H1 (cell line): ENCODE data around the gene ZMYM3. TPM values are rescaled to one million over a fixed set of nuclear protein-coding genes. Genes with fewer than 3 reads are reported as not detected.

Source experiments
- CTCF ChIA-PET: fragments of 300-600 bp; sonication (Branson Sonifier 250); formaldehyde crosslinking; loops from one replicate; lab custom pipeline; 2021; ENCODE audit not compliant: partially characterized antibody; lab: Charles Lee
- POLR2A ChIA-PET: fragments of 300-600 bp; sonication (Branson Sonifier 250); formaldehyde crosslinking; loops from one replicate; lab custom pipeline; 2021; ENCODE audit warnings: inconsistent platforms; ENCODE audit not compliant: partially characterized antibody; lab: Charles Lee
- DNase-seq, 2 experiments: peaks; one replicate each; pipeline versions ENCODE4 v3.0.0 to v3.0.0-alpha.2; 2010 to 2022; ENCODE audit warnings: low spot score in 2 of 2, low read depth in 1 of 2, mixed read lengths in 1 of 2
- FAIRE-seq: peaks from 2 replicates; lab custom pipeline; 2011; peaks lifted over from hg19 to GRCh38; lab: Jason Lieb, UNC
- H2AFZ ChIP-seq: 2 replicates; pipeline ENCODE4 v1.8.1; 2012; ENCODE audit warnings: low read length, inconsistent platforms
- H2AK5ac ChIP-seq: 2 replicates; pipeline ENCODE4 v1.6.1; 2013; ENCODE audit warnings: low read depth, low read length
- H2BK120ac ChIP-seq: replicated peaks from 2 replicates; pipeline ENCODE3; 2013; ENCODE audit warnings: low read depth, low read length, inconsistent platforms
- H2BK12ac ChIP-seq: 2 replicates; pipeline ENCODE4 v1.6.1; 2013; ENCODE audit warnings: low read depth, low read length
- H2BK15ac ChIP-seq: 2 replicates; pipeline ENCODE4 v1.6.1; 2013; ENCODE audit warnings: low read length
- H2BK20ac ChIP-seq: 2 replicates; pipeline ENCODE4 v1.6.1; 2013; ENCODE audit warnings: low read length
- H2BK5ac ChIP-seq: 2 replicates; pipeline ENCODE4 v1.6.1; 2013; ENCODE audit warnings: low read depth, low read length
- H3K14ac ChIP-seq: 2 replicates; pipeline ENCODE4 v1.6.1; 2013; ENCODE audit warnings: inconsistent platforms; ENCODE audit not compliant: insufficient read length
- H3K18ac ChIP-seq: 2 replicates; pipeline ENCODE4 v1.6.1; 2013; ENCODE audit warnings: low read length; ENCODE audit errors: extremely low read depth
- H3K23ac ChIP-seq: 2 replicates; pipeline ENCODE4 v1.6.1; 2013; ENCODE audit warnings: inconsistent platforms; ENCODE audit not compliant: insufficient read length
- H3K23me2 ChIP-seq: 2 replicates; pipeline ENCODE4 v1.6.1; 2013; ENCODE audit warnings: low read depth, low read length
- H3K27ac ChIP-seq: 2 replicates; pipeline ENCODE4 v1.6.1; 2011; ENCODE audit warnings: low read depth, low read length, inconsistent platforms
- H3K27me3 ChIP-seq, 4 experiments: replicated peaks in 1 of 4; 1 replicate in 1 of 4; 2 replicates in 3 of 4; pipeline versions ENCODE4 v1.6.1 to v1.8.1; 2011 to 2013; ENCODE audit warnings: low read length in 3 of 4, mild to moderate bottlenecking in 3 of 4, inconsistent platforms in 2 of 4, mixed read lengths in 2 of 4, moderate library complexity in 1 of 4; ENCODE audit not compliant: control insufficient read depth in 3 of 4, insufficient read depth in 3 of 4; ENCODE audit errors: extremely low read depth in 1 of 4
- H3K36me3 ChIP-seq, 4 experiments: 2 replicates each; pipeline versions ENCODE4 v1.6.1 to v1.8.1; 2011 to 2013; ENCODE audit warnings: mild to moderate bottlenecking in 4 of 4, low read length in 3 of 4, moderate library complexity in 2 of 4, control low read depth in 1 of 4, inconsistent platforms in 1 of 4; ENCODE audit not compliant: insufficient read depth in 4 of 4, control insufficient read depth in 2 of 4
- H3K4ac ChIP-seq: replicated peaks from 2 replicates; pipeline ENCODE3; 2013; ENCODE audit warnings: low read length, low read depth, mixed read lengths, inconsistent platforms; ENCODE audit not compliant: insufficient read length
- H3K4me1 ChIP-seq, 4 experiments: replicated peaks in 1 of 4; 1 replicate in 1 of 4; 2 replicates in 3 of 4; pipeline versions ENCODE4 v1.6.1 to v1.8.1; 2011 to 2013; ENCODE audit warnings: low read length in 3 of 4, inconsistent platforms in 2 of 4, mixed read lengths in 1 of 4; ENCODE audit not compliant: insufficient read depth in 4 of 4, control insufficient read depth in 3 of 4
- H3K4me2 ChIP-seq, 2 experiments: 2 replicates each; pipeline versions ENCODE4 v1.6.1 to v1.8.1; 2011 to 2013; ENCODE audit warnings: low read depth in 2 of 2, low read length in 2 of 2, control low read depth in 1 of 2, inconsistent platforms in 1 of 2, mild to moderate bottlenecking in 1 of 2; ENCODE audit not compliant: insufficient read depth in 1 of 2
- H3K4me3 ChIP-seq, 4 experiments: fragments of 200-600, 300-600 bp in 1 of 4; sonication (generic), shearing (Covaris generic), sonication (Bioruptor Twin) in 1 of 4; 2 replicates each; pipeline versions ENCODE4 v1.5.1 to v1.8.1; 2011 to 2016; ENCODE audit warnings: low read length in 4 of 4, low read depth in 3 of 4, control low read depth in 2 of 4, inconsistent platforms in 2 of 4, mild to moderate bottlenecking in 2 of 4, mixed read lengths in 1 of 4, moderate library complexity in 1 of 4; ENCODE audit not compliant: insufficient read depth in 2 of 4; ENCODE audit errors: extremely low read depth in 1 of 4
- H3K56ac ChIP-seq: replicated peaks from 2 replicates; pipeline ENCODE3; 2013; ENCODE audit warnings: low read depth, mild to moderate bottlenecking, mixed read lengths, low read length, inconsistent platforms; ENCODE audit not compliant: insufficient read length
- H3K79me1 ChIP-seq: 2 replicates; pipeline ENCODE4 v1.6.1; 2013; ENCODE audit warnings: low read depth, low read length, control low read depth
- H3K79me2 ChIP-seq, 2 experiments: 2 replicates each; pipeline versions ENCODE4 v1.6.1 to v1.8.1; 2012 to 2013; ENCODE audit warnings: low read length in 2 of 2, mild to moderate bottlenecking in 2 of 2, inconsistent platforms in 1 of 2; ENCODE audit not compliant: insufficient read depth in 2 of 2, control insufficient read depth in 1 of 2
- H3K9ac ChIP-seq, 4 experiments: replicated peaks in 1 of 4; 1 replicate in 1 of 4; 2 replicates in 3 of 4; pipeline versions ENCODE4 v1.6.1 to v1.8.1; 2011 to 2013; ENCODE audit warnings: low read depth in 3 of 4, low read length in 3 of 4, control low read depth in 2 of 4, mild to moderate bottlenecking in 2 of 4, moderate library complexity in 2 of 4, inconsistent platforms in 1 of 4; ENCODE audit errors: extremely low read depth in 1 of 4
- H3K9me3 ChIP-seq, 2 experiments: 2 replicates each; pipeline versions ENCODE4 v1.6.1 to v1.8.1; 2012 to 2013; ENCODE audit warnings: mild to moderate bottlenecking in 2 of 2, moderate library complexity in 2 of 2, control low read depth in 1 of 2, inconsistent platforms in 1 of 2, low read depth in 1 of 2, low read length in 1 of 2, mixed read lengths in 1 of 2; ENCODE audit not compliant: insufficient read depth in 2 of 2
- H4K20me1 ChIP-seq, 2 experiments: replicated peaks in 1 of 2; 2 replicates each; pipeline versions ENCODE3 to v1.8.1; 2011 to 2013; ENCODE audit warnings: inconsistent platforms in 2 of 2, low read length in 2 of 2, mild to moderate bottlenecking in 1 of 2; ENCODE audit not compliant: insufficient read depth in 2 of 2, control insufficient read depth in 1 of 2
- H4K5ac ChIP-seq: 2 replicates; pipeline ENCODE4 v1.6.1; 2013; ENCODE audit warnings: low read length, low read depth, mixed read lengths, inconsistent platforms; ENCODE audit not compliant: insufficient read length
- H4K8ac ChIP-seq: 2 replicates; pipeline ENCODE4 v1.8.0; 2013; ENCODE audit warnings: mild to moderate bottlenecking, moderate library complexity, low read length, inconsistent platforms; ENCODE audit not compliant: insufficient read depth; ENCODE audit errors: extremely low read depth
- H4K91ac ChIP-seq: replicated peaks from 2 replicates; pipeline ENCODE3; 2013; ENCODE audit warnings: low read length, mixed read lengths, inconsistent platforms; ENCODE audit not compliant: insufficient read length
- ATF2 ChIP-seq: IDR thresholded peaks from 2 replicates; pipeline ENCODE4 v1.6.1; 2012; ENCODE audit warnings: low read length, inconsistent platforms
- E2F6 ChIP-seq: IDR thresholded peaks from 2 replicates; pipeline ENCODE4 v1.6.1; 2012; ENCODE audit warnings: inconsistent platforms
- EGR1 ChIP-seq: IDR thresholded peaks from 2 replicates; pipeline ENCODE4 v1.6.1; 2011; ENCODE audit warnings: low read depth, low read length, borderline replicate concordance
- MAFK ChIP-seq: IDR thresholded peaks from 2 replicates; pipeline ENCODE4 v1.6.1; 2012; ENCODE audit warnings: low read depth, mild to moderate bottlenecking, improper control_type of control experiment, low read length
- RAD21 ChIP-seq, 2 experiments: IDR thresholded peaks in 1 of 2; conservative IDR thresholded peaks in 1 of 2; 2 replicates each; pipeline ENCODE4 v1.6.1; 2011; ENCODE audit warnings: low read depth in 2 of 2, low read length in 2 of 2, improper control_type of control experiment in 1 of 2, inconsistent platforms in 1 of 2, mild to moderate bottlenecking in 1 of 2, moderate library complexity in 1 of 2
- WGBS, 2 experiments: shearing (Covaris generic) in 1 of 2; methylation state at CpG; one replicate each; pipeline versions ENCODE4 v1.1.6 to v1.1.7; 2013 to 2015; ENCODE audit warnings: low lambda C conversion rate in 2 of 2, mixed read lengths in 2 of 2, inconsistent platforms in 1 of 2, low coverage in 1 of 2, missing lambda C conversion rate in 1 of 2; ENCODE audit not compliant: insufficient replicate concordance in 2 of 2, insufficient coverage in 1 of 2, insufficient read length in 1 of 2; ENCODE audit errors: extremely low coverage in 1 of 2, missing lambda C conversion rate in 1 of 2; 5-methylcytosine and 5-hydroxymethylcytosine counted together
- polyA plus RNA-seq, 7 experiments: library from polyadenylated mRNA; depleted of rRNA in 3 of 7; stranded (reverse) in 5 of 7; unstranded in 2 of 7; fragments of >200 nt in 5 of 7; fragments of 200-250 nt in 2 of 7; gene quantifications; 1 replicate in 5 of 7; 2 replicates in 1 of 7; 4 replicates in 1 of 7; pipeline versions ENCODE4 v1.2.1 to v1.2.3, GENCODE V29; 2011 to 2013; ENCODE audit warnings: missing spikeins in 2 of 7, mixed read lengths in 2 of 7
- total RNA-seq: library from RNA; stranded (reverse); fragmentation: NEBNext Ultra II Directional; extraction: Animal tissue kit (Norgen Biotek cat#: 25700); gene quantifications from 2 replicates; pipeline ENCODE4 v1.2.1, GENCODE V29; 2021

ZMYM3 gene
- total and polyA plus RNA-seq, 2 of the 8 experiments (the other 6 are each of a cell fraction or from before 2014, with no cell fraction given) = 56.7 to 82.0 TPM

GRCh38 chrX:71256051-71256450 lies 2.1 kb upstream of the ZMYM3 start:
- no peak for DNase-seq
- Histone ChIP-seq H3K27ac (no peak overlapping the region), H3K9me3 (no peaks in the 10 kb centered on the region), H4K91ac (no peak overlapping the region), H3K18ac (no peak overlapping the region), H3K27me3 (no peaks in the 10 kb centered on the region), H3K23ac (no peak overlapping the region), H3K4ac (no peak overlapping the region), H2AK5ac (no peak overlapping the region), H3K79me2 (peaks cover 0 to 21% of the 10 kb centered on the region in 2 experiments; a peak in 2 of 4 replicates), H3K4me1 (peaks cover 0 to 5% (median 3%) of the 10 kb centered on the region in 4 experiments; a peak in 4 of 7 replicates), H4K5ac (no peak overlapping the region), H2BK12ac (no peak overlapping the region), H2BK120ac (no peak overlapping the region), H2BK15ac (no peak overlapping the region), H3K23me2 (peaks cover 6% of the 10 kb centered on the region; the same call in 1 of the 2 replicates), H2AFZ (no peak overlapping the region), H4K20me1 (no peaks in the 10 kb centered on the region), H3K36me3 (peaks cover 0 to 3% (median 0%) of the 10 kb centered on the region in 4 experiments; a peak in 1 of 8 replicates), H3K4me2 (peak overlapping the region in 1 of 2 experiments; percentile 84; a peak in 2 of 4 replicates), H3K56ac (no peak overlapping the region), H2BK5ac (no peak overlapping the region), H4K8ac (no peak overlapping the region), H3K14ac (no peak overlapping the region), H2BK20ac (no peak overlapping the region), H3K9ac (no peak overlapping the region), H3K79me1 (no peaks in the 10 kb centered on the region), H3K4me3 (peak overlapping the region in 1 of 4 experiments; percentile 99; a peak in 2 of 8 replicates)
- ChIA-PET CTCF (interaction anchor here (2.3 kb wide), 1 partner anchor 28 kb away, joined by 8 read pairs; no protein-coding TSS in a partner anchor), POLR2A (interaction anchor here (1.7 to 3.1 kb wide), 3 partner anchors 28 to 31 kb away, joined by 4 to 28 read pairs (median 8); partner anchors contain the start of gene NONO)
- no peak for TF ChIP-seq MAFK
- no peak for TF ChIP-seq EGR1
- TF ChIP-seq RAD21 (IDR thresholded peaks at IDR 0.05 in 1 of 2, conservative IDR thresholded peaks at IDR 0.05 in 1 of 2; ENCODE audit: low read depth in 2 of 2, low read length in 2 of 2) = no peak
- no peak for TF ChIP-seq E2F6
- TF ChIP-seq ATF2 = no peak
- no peak for FAIRE-seq
- 92% methylated on average over 6 of the region's 6 CpGs; no CpG with 5 or more reads in 1 of the 2 experiments for WGBS, 2 experiments
